ENCODE data around the gene COBL. TPM values are rescaled to one million over a fixed set of nuclear protein-coding genes. Genes with fewer than 3 reads are reported as not detected.

Gene COBL
- total RNA-seq, 4 donors from 2014 or later: 1.1 to 27.7 (median 15.2) TPM

- no peak for DNase-seq (ENCODE audit: low spot score)
- ATAC-seq (ENCODE audit: low FRiP score): no peak
These were observed 327.6 kb downstream of the COBL start for GRCh38 chr7:50988988-50989387.

GRCh38 chr7:50988465-50988864, 328.1 kb downstream of the COBL start:
- no peak for TF ChIP-seq CTCF (IDR thresholded peaks at IDR 0.05)
- DNase-seq (ENCODE audit: low spot score): no peak
- no peak for ATAC-seq (ENCODE audit: low FRiP score)

More at GRCh38 chr7:50988988-50989387, 327.6 kb downstream of the COBL start:
- TF ChIP-seq CTCF (IDR thresholded peaks at IDR 0.05): no peak

GRCh38 chr7:50985096-50985495, 331.5 kb downstream of the COBL start:
- TF ChIP-seq CTCF (IDR thresholded peaks at IDR 0.05): no peak
- no peak for DNase-seq (ENCODE audit: low spot score)
- ATAC-seq (ENCODE audit: low FRiP score): no peak

- DNase-seq (ENCODE audit: low spot score): no peak
- TF ChIP-seq CTCF (IDR thresholded peaks at IDR 0.05): no peak
- ATAC-seq (ENCODE audit: low FRiP score): no peak
These were observed 332.8 kb downstream of the COBL start for GRCh38 chr7:50983850-50984249.

- ATAC-seq (ENCODE audit: low FRiP score) (no peak), DNase-seq (ENCODE audit: low spot score) (no peak)
- no peak for TF ChIP-seq CTCF (IDR thresholded peaks at IDR 0.05)
These were observed 334.0 kb downstream of the COBL start for GRCh38 chr7:50982626-50983025.

GRCh38 chr7:50981743-50982142, 334.9 kb downstream of the COBL start:
- DNase-seq (ENCODE audit: low spot score) (no peak), ATAC-seq (ENCODE audit: low FRiP score) (no peak)
- no peak for TF ChIP-seq CTCF (IDR thresholded peaks at IDR 0.05)

GRCh38 chr7:50980411-50980810, 336.2 kb downstream of the COBL start:
- no peak for ATAC-seq (ENCODE audit: low FRiP score)
- no peak for TF ChIP-seq CTCF (IDR thresholded peaks at IDR 0.05)
- no peak for DNase-seq (ENCODE audit: low spot score)

Measured in omental fat pad (tissue), 4 donors.